Testis (tissue), 3 donors: Measurements from ENCODE around the gene TP73. TPM values are rescaled to one million over a fixed set of nuclear protein-coding genes. Genes with fewer than 3 reads are reported as not detected.
A peak's percentile ranks its signal among the peaks of the same experiment; 100 is the strongest.

Experiments
- DNase-seq: peaks from one replicate; pipeline ENCODE4 v3.0.0-alpha.2; 2019
- H3K27ac ChIP-seq, 2 donors: fragments of 200-600 bp; sonication (generic); one replicate each; pipeline ENCODE4 v1.5.1; 2019
- H3K27me3 ChIP-seq: fragments of 200-600 bp; sonication (generic); one replicate; pipeline ENCODE4 v1.5.1; 2019
- H3K36me3 ChIP-seq: fragments of 200-600 bp; sonication (generic); one replicate; pipeline ENCODE4 v1.5.1; 2017; ENCODE audit warnings: low read depth; ENCODE audit errors: missing control alignments
- H3K4me1 ChIP-seq: fragments of 200-600 bp; sonication (generic); one replicate; pipeline ENCODE4 v1.5.1; 2019
- H3K4me3 ChIP-seq, 2 donors: fragments of 200-600 bp; sonication (generic); one replicate each; pipeline ENCODE4 v1.5.1; 2017 to 2019
- H3K9me3 ChIP-seq: fragments of 200-600 bp; sonication (generic); one replicate; pipeline ENCODE4 v1.5.1; 2017
- CTCF ChIP-seq, 3 experiments: fragments of 450-650 bp in 2 of 3; fragments of 200-600 bp in 1 of 3; sonication (generic) in 1 of 3; IDR thresholded peaks; one replicate each; pipeline ENCODE4 v1.5.1; 2016 to 2019; ENCODE audit warnings: antibody characterized with exemption in 3 of 3, mild to moderate bottlenecking in 2 of 3, moderate library complexity in 1 of 3
- POLR2A ChIP-seq: fragments of 450-650 bp; IDR thresholded peaks from one replicate; pipeline ENCODE4 v1.6.1; 2017; ENCODE audit warnings: antibody characterized with exemption, mild to moderate bottlenecking, moderate library complexity
- WGBS, 2 donors: methylation state at CpG; one replicate each; pipeline ENCODE4 v1.1.5; 2018; 5-methylcytosine and 5-hydroxymethylcytosine counted together
- intact Hi-C: fragments of 100-400 bp; cut with DNase I; formaldehyde crosslinking; loops from one replicate; pipeline ENCODE4 v1.15.1; 2023; ENCODE audit warnings: low total_unique reads
- polyA plus RNA-seq: library from polyadenylated mRNA; stranded (reverse); fragments of 350-450 nt; fragmentation: Illumina TruSeq; extraction: RNeasy Lipid Tissue Mini Kit (QIAGEN cat#74804); gene quantifications from one replicate; pipeline ENCODE4 v1.2.3, GENCODE V29; 2014; ENCODE audit warnings: low read depth, low replicate concordance; ENCODE audit not compliant: insufficient read depth
- total RNA-seq, 2 donors: library from RNA; depleted of rRNA; stranded (reverse); fragments of >200 nt; gene quantifications; one replicate each; pipeline ENCODE4 v1.2.3, GENCODE V29; 2016

The TP73 gene
- total and polyA plus RNA-seq, 3 donors from 2014 or later = 1.3 to 2.2 (median 1.5) TPM

DNA sequence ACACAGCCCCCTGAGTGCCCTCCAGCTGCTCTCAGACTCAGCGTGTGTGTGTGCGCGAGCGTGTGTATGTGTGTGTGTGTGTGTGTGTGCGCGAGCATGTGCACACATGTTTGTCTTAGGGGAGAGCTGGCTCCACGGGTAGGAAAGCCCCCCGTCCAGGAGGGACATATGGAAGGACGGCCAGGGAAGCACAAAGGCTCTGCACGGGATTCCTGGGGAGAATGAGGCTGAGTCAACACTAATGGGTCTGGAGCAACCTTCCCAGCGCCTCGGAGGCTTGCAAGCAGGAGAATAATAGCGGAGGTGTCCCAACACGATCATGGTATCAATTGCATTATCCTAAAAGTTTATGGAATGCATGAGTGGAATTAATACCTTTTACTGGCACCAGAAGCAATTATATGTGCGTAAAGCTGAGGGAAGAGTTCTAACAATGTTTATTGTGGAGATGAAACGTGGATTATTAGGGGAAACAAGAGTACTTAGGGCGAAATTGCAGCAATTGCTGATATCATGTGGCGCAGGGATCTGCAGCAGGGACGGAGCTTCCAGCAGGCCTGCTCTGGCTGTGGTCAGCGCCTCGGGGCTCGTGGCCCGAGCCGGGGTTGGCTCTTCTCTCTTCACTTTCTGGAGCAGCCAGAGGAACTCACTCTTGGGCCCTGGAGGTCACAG lies 59.6 kb downstream of the TP73 start:
- TF ChIP-seq POLR2A (no peak), CTCF (IDR thresholded peaks at IDR 0.05) (no peak)
- Histone ChIP-seq H3K9me3 (no peaks in the 10 kb centered on the region), H3K27me3 (no peaks in the 10 kb centered on the region), H3K36me3 (no peaks in the 10 kb centered on the region), H3K4me3 (no peak overlapping the region), H3K27ac (no peak overlapping the region), H3K4me1 (no peaks in the 10 kb centered on the region)
- intact Hi-C loops = no loop called here
- WGBS, 2 donors = 77 to 84% methylated on average over 24 of the region's 24 CpGs
- no peak for DNase-seq

DNA sequence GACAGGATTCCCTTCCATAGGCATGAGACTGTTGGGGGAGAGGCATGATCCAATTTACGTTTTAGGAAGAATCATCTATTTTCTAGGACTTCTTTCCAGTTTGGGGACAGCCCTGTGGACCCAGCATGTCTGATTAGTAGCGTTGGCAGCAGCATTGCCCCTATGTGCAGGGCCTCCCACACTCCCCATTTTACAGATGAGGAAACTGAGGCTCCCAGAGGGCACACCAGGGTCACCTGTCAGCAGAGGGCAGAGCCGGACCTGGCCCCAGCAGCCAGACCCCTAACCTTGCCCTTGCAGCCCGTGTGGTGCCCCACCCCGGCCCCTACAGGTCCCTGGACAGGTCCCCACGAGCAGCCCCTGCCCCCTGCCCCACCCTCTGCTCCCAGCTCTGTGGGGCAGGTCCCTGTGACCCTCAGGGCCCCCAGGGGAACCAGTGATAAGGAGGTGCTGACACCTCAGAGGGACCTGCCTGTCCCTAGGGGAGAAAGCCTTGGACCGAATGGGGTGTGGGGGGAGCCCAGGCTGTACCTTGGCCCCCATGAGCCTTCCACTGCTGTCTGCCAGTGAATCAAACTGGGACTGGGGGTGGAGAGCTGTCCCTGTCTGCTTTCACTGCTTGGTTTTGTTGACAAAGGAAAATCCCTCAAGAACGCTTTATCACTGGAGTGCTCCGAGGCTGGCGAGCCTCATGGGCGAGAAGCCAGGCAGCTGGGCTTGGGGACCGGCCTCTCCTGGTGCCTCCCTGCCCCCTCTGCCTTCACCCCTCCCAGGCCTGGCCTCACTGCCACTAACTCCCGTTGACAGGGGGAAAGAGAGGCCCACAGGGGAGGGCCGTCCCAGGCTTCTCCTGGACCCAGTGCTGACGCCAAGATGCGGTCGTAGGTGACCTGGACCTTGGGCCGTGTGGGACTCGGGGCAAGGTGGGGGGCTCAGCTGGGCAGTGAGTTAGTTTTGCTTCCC lies 60.5 kb downstream of the TP73 start:
- 66 to 89% methylated on average over 3 to 19 of the region's 19 CpGs for WGBS, 2 donors
- DNase-seq = peak; percentile 43
- no peak overlapping the region for H3K27ac ChIP-seq

DNA sequence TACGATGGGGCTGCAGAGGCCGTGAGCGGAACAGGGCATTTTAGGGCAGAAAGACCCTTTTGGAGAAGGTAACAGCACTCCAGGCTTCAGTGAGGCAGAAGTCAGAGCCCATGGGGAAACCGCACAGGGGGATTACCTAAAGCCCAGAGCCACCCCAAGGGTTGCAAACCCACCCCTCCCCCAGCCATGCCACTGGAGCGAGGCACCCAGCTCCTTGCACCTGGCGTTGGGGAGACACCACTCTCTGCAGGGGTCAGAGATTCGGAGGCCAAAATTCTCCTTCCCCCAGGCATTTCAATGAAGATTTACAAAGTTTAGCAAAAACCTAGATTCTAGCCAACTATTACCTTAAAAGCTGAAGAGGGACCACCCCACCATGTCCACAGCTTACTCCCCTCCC lies 61.5 kb downstream of the TP73 start:
- intact Hi-C loops = no loop called here
- WGBS, 2 donors = 90 to 92% methylated on average over 7 of the region's 7 CpGs
- Histone ChIP-seq H3K4me1 (no peaks in the 10 kb centered on the region), H3K27me3 (no peaks in the 10 kb centered on the region), H3K9me3 (no peaks in the 10 kb centered on the region), H3K36me3 (no peaks in the 10 kb centered on the region), H3K4me3 (no peak overlapping the region), H3K27ac (no peak overlapping the region)
- TF ChIP-seq CTCF (IDR thresholded peaks at IDR 0.05) (no peak), POLR2A (no peak)
- no peak for DNase-seq

More for the DNA sequence above, 60.5 kb downstream of the TP73 start:
- H3K36me3 ChIP-seq = no peaks in the 10 kb centered on the region
- intact Hi-C loops = no loop called here
- H3K9me3 ChIP-seq = no peaks in the 10 kb centered on the region
- H3K4me1 ChIP-seq = no peaks in the 10 kb centered on the region
- no peak overlapping the region for H3K4me3 ChIP-seq
- TF ChIP-seq CTCF (IDR thresholded peaks at IDR 0.05) (no peak), POLR2A (no peak)
- H3K27me3 ChIP-seq = no peaks in the 10 kb centered on the region

DNA sequence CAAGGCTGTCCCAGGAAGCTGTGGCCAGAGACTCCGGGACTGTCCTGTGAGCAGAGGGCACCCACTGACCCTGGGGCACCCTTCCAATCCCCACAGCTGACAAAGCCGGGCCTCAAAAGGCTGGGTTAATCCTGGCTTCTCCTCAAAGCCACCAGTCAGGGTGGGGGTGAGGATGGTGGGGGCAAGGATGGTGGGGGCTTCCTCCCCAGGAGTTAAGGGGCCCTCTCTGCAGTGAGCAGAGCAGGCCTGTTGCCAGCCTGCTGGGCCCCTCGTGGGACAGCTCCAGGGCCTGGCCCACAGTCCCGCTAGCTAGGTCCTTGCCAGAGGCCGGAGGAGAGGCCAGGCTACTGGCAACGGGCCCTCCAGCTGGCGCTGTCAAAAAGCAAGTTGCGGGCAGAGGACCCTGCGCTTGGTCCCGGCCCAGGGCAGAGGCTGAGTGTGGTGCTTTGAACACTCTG lies 62.0 kb downstream of the TP73 start:
- TF ChIP-seq CTCF (IDR thresholded peaks at IDR 0.05) = no peak
- no peak for TF ChIP-seq POLR2A
- WGBS, 2 donors = 52 to 100% methylated on average over 1 to 9 of the region's 10 CpGs
- Histone ChIP-seq H3K4me3 (no peak overlapping the region), H3K9me3 (no peaks in the 10 kb centered on the region), H3K36me3 (no peaks in the 10 kb centered on the region), H3K4me1 (no peaks in the 10 kb centered on the region), H3K27ac (no peak overlapping the region), H3K27me3 (no peaks in the 10 kb centered on the region)
- intact Hi-C loops = no loop called here
- no peak for DNase-seq
